ENCODE measurements around the gene ELANE.
"Not testable (repeated sequence)": the region's sequence is repeated elsewhere in the genome, so short reads cannot be mapped to it uniquely, and the experiment has no call there.

The ELANE gene

GRCh38 chr19:843180-843835 lies 8.8 kb upstream of the ELANE start:
- DNase-seq, result no peak

- no peak for DNase-seq
Measured at GRCh38 chr19:843836-844545, 8.1 kb upstream of the ELANE start.

- no peak for DNase-seq
Measured at GRCh38 chr19:844546-844971, 7.5 kb upstream of the ELANE start.

GRCh38 chr19:845707-846521 lies 6.2 kb upstream of the ELANE start:
- no peak for DNase-seq

GRCh38 chr19:848386-848921 lies 3.6 kb upstream of the ELANE start:
- no peak for DNase-seq

- DNase-seq, result not testable (repeated sequence)
Measured at GRCh38 chr19:849195-849594, 2.9 kb upstream of the ELANE start.

- no peak for DNase-seq
Measured at GRCh38 chr19:850221-850978, 1.7 kb upstream of the ELANE start.

GRCh38 chr19:850979-851335 lies 1.1 kb upstream of the ELANE start:
- DNase-seq, result no peak

GRCh38 chr19:853014-853585 lies 997 bp downstream of the ELANE start:
- DNase-seq, result no peak

- not testable (repeated sequence) for DNase-seq
Measured at GRCh38 chr19:853614-854220, 1.6 kb downstream of the ELANE start.

- no peak for DNase-seq
Measured at GRCh38 chr19:854549-854948, 2.4 kb downstream of the ELANE start.

GRCh38 chr19:855142-855541 lies 3.0 kb downstream of the ELANE start:
- DNase-seq, result no peak

GRCh38 chr19:855566-856120 lies 3.5 kb downstream of the ELANE start:
- DNase-seq, result no peak

- no peak for DNase-seq
Measured at GRCh38 chr19:858284-858683, 6.2 kb downstream of the ELANE start.

GRCh38 chr19:858868-859843 lies 7.1 kb downstream of the ELANE start, which contains the start of gene CFD:
TSS of gene CFD (plus strand) at chr19:859664. CDS start at chr19:859690, 26 bp downstream.
- DNase-seq, result no peak

- no peak for DNase-seq
Measured at GRCh38 chr19:861141-861755, 9.1 kb downstream of the ELANE start.

GRCh38 chr19:861756-862580 lies 9.9 kb downstream of the ELANE start:
- peak; percentile 71 for DNase-seq

- peak; percentile 79 for DNase-seq
Measured at GRCh38 chr19:862581-863314, 10.6 kb downstream of the ELANE start.

Measured in stimulated activated CD4-positive, alpha-beta T cell treated with anti-CD3 and anti-CD28 coated beads, Interleukin-4, amount 100 ng/mL, for 1 hour (primary cell).